Measurements from ENCODE around the gene HADH.

DNA sequence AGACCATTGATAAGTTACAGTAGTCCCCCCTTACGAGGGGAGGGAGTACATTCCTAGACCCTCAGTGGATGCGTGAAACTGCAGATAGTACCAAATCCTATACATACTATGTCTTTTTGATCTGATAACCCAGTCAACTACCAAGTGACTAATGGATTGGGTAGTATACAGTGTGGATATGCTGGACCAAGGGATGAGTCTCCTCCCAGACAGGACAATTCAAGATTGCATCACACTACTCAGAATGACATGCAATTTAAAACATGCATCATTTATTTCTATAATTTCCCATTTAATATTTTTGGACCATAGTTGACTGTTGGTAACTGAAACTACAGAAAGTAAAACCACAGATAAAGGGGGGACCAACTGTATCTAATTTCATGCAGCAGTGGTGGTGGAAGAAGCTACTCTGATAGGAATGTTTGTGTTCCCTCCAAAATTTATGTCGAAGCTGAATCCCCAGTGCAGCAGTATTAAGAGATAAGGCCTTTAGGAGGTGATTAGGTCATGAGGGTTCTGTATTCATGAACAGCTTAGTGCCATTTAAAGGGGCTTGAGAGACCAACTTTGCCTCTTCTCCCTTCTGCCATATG is 11.9 kb downstream of the HADH start:
- TF ChIP-seq, protein P1, sequence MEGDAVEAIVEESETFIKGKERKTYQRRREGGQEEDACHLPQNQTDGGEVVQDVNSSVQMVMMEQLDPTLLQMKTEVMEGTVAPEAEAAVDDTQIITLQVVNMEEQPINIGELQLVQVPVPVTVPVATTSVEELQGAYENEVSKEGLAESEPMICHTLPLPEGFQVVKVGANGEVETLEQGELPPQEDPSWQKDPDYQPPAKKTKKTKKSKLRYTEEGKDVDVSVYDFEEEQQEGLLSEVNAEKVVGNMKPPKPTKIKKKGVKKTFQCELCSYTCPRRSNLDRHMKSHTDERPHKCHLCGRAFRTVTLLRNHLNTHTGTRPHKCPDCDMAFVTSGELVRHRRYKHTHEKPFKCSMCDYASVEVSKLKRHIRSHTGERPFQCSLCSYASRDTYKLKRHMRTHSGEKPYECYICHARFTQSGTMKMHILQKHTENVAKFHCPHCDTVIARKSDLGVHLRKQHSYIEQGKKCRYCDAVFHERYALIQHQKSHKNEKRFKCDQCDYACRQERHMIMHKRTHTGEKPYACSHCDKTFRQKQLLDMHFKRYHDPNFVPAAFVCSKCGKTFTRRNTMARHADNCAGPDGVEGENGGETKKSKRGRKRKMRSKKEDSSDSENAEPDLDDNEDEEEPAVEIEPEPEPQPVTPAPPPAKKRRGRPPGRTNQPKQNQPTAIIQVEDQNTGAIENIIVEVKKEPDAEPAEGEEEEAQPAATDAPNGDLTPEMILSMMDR (IDR thresholded peaks at IDR 0.05) = no peak
- TF ChIP-seq POLR2A (IDR thresholded peaks at IDR 0.05) = no peak

Measured in esophagus squamous epithelium (tissue), 4 donors.